ENCODE measurements around the gene STX10.

STX10 gene

DNA sequence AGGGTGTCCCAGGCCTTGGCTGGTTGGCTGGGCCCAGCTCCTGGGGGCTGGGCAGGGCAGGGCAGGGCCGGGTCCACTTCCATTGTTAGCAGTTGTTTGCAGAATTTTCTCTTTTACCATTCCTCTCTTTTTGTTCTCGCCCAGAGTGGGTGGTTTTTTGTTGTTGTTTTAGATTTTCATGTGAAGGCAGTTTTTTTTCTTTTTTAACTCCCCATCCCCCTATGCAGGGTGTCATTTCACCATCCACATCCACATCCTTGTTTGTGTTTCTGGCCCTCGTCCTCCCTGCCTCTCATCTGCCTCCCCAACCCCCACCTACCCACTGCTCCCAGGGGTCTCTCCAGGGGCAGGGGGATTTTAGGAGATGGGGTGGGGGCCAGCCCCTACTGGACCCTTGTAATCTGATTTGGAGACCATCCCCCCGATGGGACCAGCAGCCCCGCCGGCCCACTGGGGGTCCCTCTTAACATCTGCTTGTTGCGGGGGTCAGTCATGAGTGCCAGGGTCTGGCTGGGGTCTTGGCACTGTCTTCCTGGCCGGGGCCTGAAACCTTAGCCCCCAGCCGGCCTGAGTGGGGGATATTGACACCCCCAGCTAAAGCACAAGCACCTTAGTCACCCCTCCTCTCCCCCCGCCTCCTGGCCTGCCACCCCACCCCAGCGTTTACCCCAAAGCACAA lies 10.4 kb downstream of the STX10 start:
- DNase-seq (ENCODE audit: low read depth in 2 of 2), result no peak

DNA sequence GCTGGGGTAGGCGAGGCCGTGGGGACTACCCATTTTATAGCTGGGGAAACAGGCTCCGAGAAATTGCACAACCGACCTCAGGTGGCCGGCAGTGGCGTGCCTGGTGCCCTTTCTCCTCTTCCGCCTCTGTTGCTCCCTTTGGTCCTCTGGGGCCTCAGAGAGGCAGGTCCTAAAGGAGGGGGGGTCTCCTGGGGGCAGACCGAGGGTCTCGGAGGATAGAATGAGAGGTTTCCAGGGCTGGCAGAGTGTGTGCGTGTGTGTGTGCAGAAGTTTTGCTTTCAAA lies 11.3 kb downstream of the STX10 start:
- DNase-seq (ENCODE audit: low read depth in 2 of 2), result no peak

DNA sequence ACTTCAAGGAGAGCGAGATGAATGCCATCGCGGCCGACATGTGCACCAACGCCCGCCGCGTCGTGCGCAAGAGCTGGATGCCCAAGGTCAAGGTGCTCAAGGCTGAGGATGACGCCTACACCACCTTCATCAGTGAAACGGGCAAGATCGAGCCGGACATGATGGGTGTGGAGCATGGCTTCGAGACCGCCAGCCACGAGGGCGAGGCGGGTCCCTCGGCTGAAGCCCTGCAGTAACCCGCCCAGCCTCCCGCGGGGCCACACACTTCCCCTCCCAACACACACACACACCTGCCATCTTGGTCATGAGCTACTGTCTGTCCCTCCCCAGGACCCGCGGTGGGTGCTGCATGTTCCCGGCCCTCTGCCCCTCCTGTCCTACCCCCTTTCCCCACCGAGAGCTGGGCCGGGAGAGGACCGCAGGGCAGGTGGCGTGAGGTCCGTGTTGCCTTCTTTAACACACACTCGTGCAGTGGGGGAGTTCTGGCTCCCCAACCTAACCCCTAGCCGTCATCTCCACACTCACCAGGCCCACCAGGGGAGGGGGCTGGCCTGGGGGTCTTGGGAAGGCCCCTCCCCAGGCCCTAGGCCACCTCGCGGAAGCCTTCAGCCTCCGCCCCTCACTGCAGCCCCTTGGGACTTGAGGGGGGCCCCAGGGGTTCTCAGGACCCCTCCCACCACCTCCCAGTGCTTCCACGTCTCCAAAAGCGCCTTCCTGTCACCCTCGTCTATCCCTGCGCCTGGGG lies 11.8 kb downstream of the STX10 start:
- DNase-seq (ENCODE audit: low read depth in 2 of 2), result no peak

DNA sequence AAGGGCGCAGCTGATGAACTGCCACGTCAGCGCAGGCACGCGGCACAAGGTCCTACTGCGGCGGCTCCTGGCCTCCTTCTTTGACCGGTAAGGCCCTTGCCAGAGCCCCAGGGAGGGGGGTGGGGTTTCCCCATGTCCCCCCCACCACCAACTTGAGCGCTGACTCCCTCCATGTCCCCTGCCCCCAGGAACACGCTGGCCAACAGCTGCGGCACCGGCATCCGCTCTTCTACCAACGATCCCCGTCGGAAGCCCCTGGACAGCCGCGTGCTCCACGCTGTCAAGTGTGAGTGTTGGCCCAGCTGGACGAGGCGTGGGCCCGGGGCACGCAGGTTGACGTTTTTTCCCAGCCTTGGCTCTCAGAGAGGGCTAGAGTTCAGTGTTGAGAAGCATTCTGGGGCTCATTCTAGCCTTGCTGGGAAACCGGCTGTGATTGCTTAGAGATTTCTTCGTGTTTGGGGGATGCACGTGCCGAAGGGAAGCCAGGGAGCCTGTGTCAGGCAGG lies 12.8 kb downstream of the STX10 start:
- DNase-seq (ENCODE audit: low read depth in 2 of 2), result no peak

DNA sequence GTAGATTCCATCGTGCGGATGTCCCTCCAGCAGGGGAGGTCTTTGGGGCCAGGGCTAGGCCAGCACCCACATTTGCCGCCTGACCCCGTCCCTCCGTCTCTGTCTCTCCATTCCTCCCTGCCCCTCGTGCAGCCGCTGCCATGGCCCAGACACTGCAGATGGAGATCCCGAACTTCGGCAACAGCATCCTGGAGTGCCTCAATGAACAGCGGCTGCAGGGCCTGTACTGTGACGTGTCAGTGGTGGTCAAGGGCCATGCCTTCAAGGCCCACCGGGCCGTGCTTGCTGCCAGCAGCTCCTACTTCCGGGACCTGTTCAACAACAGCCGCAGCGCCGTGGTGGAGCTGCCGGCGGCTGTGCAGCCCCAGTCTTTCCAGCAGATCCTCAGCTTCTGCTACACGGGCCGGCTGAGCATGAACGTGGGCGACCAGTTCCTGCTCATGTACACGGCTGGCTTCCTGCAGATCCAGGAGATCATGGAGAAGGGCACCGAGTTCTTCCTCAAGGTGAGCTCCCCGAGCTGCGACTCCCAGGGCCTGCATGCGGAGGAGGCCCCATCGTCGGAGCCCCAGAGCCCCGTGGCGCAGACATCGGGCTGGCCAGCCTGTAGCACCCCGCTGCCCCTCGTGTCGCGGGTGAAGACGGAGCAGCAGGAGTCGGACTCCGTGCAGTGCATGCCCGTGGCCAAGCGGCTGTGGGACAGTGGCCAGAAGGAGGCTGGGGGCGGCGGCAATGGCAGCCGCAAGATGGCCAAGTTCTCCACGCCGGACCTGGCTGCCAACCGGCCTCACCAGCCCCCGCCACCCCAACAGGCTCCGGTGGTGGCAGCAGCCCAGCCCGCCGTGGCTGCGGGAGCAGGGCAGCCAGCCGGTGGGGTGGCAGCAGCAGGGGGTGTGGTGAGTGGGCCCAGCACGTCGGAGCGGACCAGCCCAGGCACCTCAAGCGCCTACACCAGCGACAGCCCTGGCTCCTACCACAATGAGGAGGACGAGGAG lies 14.8 kb downstream of the STX10 start:
- DNase-seq (ENCODE audit: low read depth in 2 of 2), result no peak

DNA sequence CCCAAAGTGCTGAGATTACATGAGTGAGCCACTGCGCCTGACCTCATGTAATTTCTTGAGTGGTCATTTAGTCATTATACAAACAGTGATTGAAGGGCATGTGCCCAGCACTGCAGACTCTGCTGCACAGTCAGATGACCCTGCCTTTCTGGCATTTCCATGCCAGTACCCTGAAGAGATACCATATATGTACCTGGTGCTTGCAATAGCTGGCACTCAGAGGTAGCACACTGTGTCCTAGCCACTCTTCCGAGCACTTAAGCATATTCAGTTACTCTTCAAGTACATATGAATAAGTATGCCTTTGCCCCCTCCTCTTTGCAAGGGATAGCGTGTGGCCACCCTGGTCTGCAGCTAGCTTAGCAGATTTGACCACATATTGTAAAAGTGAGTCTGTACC lies 15.5 kb downstream of the STX10 start:
- no peak for DNase-seq (ENCODE audit: low read depth in 2 of 2)

DNA sequence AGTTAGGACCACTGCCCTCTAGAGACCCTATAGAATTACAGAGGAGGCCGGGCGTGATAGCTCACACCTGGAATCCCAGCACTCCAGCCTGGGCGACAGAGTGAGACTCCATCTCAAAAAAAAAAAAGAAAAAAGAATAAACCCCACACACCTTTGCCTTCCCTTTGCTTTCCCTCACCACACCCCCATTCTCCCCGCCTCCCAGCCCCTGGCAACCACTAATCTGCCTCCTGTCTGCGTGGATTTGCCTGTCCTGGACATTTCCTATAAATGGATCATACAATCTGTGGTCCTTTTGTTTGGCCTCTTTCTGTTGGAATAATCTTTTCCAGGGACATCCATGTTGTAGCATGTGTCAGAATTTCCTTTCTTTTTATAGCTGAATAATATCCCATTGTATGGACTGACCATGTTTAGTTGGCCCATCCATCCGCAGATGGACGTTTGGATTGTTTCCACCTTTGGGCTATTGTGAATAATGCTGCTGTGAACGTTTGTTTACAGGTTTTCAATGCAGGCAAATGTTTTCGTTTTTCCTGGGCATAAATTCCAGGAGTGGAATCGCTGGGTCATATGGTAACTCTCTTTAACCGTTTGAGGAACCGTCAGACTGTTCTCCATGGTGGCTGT lies 16.8 kb downstream of the STX10 start:
- no peak for DNase-seq (ENCODE audit: low read depth in 2 of 2)

DNA sequence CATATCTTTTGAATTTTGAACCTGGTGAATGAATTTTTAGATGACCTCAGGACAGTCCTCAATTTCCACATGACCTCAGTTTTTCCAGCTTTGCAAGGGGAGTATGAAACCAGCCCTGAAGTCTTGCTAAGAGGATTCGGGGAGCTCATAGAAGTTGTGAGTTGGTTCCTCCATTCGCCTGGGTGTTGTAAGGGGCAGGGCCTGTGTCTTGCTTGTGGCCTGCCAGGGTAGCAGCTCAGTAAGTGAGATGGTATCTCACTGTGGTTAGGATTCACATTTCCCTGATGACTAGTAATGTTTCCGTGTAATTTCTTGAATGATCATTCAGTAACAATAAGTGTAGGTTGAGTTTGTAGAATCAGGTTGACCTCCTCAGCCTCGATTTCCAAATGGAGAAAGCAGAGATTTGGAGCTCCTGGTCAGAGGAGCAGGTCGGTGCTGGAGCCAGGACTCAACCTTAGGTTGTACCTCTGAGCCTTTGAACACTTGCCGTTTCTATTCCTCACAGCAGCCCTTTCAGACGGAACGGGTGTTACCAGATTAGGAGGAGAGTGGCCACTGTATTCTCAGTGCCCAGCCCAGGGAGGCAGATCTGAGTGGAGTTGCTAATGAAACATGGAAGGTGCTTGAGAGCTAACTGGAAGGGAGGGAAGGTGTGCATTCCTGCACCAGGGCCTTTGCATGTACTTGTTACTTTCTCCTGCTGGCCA lies 17.5 kb downstream of the STX10 start:
- peak in 1 of 2 donors; percentile 65 for DNase-seq (ENCODE audit: low read depth in 2 of 2)

DNA sequence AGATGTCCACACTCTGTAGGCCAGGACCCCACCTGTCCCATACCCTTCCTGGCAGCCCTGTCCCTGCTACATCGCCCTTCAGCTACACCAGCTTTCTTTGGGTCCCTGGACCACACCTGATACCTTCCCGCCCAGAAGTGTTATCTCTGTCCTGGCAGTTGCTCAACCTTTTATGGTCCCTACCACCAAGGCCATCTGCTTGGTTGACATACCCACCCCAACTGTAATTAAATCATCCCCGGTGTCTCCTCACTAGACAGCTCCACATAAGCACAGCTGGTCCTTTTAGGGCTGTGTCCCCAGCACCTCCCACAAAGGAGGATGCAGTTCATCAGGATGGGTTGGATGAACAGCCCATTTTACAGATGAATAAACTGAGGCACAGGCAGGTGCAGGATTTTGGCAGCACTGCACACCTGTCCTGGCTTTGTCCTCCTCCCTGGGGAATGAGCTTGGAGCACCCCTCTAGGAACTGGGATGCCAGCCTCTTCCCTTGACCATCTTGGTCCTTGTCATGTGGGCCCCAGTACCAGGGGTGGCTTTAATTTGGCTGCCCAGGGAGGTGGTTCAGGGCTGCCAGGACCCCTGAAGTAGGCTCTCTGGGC lies 19.2 kb downstream of the STX10 start:
- DNase-seq (ENCODE audit: low read depth in 2 of 2), result no peak

DNA sequence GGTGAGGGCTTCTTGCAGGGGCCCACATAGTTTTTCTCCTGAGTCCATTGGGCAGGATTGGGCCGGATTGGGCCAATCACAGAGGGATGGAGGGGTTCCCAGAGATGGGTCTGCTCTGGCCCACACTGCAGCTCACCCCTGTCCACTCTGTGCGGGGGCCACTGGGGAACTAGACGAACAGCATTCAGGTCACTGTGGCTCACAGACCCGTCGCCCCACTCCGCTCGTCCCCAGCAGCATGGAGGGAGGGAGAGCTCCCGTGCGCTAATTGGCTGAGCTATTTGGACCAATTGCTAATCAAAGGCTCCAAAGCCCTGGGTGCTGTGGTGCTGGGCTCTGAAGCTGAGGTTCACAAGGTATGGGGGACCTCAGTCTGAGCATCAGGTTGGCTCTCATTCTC lies 20.8 kb downstream of the STX10 start:
- no peak for DNase-seq (ENCODE audit: low read depth in 2 of 2)

DNA sequence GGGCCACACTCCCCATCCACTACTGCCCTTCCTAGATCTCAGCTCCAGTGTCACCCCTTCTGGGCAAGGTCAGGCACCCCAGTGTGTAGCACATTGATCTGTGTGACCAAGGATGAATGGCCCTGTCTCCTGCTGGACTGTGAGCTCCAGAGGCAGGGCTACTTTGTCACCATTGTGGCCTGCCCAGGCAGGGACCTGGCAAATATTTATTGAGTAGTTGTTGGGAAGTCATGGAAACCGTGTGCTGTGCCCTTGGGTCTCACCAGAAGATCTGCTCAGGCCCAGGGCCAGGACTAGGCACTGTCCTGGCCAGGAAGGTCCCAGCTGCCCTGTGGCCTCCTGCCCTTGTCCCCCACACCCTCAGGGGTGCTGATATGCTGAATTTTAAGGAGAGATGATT lies 21.6 kb downstream of the STX10 start:
- DNase-seq (ENCODE audit: low read depth in 2 of 2), result no peak

DNA sequence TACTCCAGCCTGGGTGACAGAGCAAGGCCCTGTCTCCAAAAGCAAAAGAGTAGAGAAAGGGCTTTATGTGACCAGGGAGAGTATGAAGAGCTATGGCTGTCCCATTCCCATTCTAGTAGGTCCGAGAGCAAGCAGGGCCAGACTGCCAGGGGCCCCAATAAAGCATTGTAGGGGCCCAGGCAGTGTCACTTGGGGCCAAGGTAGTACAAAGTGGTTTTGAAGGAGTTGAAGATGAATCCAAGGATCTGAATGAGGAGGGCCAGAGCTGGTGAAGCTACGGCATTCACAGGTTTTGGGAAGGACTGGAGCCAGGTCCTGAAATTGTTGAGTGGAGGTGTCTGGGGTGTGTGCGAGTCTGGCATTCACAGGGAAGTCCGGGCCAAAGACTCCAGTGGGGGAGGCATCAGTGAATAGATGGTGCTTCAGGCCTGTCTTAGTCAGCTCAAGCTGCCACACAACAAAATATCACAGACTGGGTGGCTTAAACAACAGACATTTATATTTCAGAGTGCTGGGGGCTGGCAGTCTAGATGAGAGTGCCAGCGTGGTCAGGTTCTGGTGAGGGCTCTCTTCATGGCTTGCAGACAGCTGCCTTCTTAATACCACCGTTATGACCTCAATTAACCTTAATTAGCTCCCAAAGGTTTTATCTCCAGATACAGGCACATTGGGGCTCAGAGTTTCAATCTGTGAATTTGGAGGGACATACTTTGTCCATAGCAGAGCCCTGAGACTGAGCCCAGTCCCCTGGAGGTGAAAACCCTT lies 22.2 kb downstream of the STX10 start:
- DNase-seq (ENCODE audit: low read depth in 2 of 2), result no peak

DNA sequence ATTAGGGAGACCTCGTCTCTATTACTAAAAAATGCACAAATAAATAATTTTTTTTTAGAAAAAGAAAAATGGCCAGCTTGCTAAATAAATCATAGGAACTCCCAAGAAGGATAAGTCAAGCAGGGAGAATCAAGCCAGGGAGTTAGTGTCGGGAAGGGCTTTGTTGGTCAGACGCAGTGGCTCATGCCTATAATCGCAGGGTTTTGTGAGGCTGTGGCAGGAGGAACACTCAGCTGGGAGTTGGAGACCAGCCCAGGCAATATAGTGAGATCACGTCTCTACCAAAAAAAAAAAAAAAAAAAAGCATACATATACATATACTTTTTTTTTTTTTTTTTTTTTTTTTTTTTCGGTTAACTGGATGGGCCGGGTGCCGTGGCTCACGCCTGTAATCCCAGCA lies 23.1 kb downstream of the STX10 start:
- DNase-seq (ENCODE audit: low read depth in 2 of 2), result no peak

DNA sequence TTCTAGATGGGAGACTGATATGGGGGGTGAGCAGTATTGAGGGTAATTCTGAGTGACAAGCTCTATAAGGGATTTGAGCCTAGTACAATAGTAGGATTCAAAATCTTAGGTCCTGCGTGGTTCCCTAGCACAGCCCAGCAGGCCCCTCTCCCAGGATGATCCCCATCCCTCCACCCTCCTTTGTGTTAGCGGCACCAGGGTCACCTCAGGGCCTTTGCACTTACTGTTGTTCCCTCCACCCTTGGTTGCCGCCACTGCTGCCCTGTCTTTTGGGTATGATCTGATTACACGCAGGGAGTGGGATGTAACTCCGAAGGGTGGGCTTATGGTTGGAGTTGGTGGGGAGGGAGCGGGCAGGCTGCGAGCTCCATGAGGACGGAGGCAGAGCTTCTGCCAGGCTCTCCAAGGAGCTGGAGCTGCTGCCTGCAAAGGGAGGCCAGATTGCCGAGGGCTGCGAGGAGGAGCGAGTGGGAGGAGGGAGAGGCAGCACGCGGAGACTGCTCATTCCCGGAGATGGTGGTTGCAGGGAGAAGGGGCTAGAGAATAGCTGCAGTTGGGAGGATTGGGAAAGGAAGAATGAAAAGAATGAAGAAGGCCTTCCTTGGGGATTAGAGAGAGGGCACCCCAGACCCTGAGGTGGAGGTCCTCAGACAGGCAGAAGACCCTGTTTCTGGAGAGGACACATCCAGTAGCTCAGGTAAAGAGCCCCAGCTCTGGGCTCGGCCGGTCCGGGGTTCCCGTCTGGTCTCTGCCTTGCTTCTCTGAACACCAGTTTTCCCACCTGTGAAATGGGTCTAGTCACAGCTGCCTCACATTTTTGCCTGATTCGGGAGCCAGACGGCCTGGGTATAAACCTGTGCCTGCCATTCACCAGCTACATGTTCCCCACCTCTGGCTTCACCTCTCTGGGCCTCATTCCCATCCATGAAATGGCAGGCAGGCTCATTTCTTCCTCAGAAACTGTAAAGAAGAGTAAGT lies 26.9 kb downstream of the STX10 start:
- no peak for DNase-seq (ENCODE audit: low read depth in 2 of 2)

DNA sequence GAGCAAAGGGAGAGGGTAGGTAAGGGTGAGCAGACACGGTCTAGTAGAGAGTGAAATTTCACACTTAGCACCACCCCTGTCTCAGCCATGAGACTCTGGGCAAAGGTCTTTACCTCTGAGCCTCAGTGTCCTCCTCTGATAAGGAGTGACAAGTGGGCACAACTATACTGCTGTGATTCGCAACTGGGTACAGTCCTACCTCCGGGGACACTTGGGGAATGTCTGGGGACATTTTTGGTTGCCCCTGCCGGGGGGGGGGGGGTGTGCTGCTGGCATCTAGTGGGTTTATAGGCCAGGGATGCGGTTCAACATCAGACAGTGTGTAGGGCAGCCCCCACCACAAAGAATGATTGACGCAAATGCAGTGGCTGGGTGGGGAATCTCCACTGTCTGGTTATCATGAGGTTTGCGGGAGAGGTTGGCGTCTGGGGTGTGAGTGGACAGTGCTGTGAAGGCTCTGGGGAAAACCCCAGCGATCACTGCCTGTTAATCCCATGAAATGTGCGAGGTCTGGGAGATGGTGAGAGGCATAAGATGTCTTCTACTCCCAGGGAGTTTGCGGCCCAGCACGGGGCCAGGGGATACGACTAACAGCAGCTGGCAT lies 27.8 kb downstream of the STX10 start:
- DNase-seq (ENCODE audit: low read depth in 2 of 2), result no peak

DNA sequence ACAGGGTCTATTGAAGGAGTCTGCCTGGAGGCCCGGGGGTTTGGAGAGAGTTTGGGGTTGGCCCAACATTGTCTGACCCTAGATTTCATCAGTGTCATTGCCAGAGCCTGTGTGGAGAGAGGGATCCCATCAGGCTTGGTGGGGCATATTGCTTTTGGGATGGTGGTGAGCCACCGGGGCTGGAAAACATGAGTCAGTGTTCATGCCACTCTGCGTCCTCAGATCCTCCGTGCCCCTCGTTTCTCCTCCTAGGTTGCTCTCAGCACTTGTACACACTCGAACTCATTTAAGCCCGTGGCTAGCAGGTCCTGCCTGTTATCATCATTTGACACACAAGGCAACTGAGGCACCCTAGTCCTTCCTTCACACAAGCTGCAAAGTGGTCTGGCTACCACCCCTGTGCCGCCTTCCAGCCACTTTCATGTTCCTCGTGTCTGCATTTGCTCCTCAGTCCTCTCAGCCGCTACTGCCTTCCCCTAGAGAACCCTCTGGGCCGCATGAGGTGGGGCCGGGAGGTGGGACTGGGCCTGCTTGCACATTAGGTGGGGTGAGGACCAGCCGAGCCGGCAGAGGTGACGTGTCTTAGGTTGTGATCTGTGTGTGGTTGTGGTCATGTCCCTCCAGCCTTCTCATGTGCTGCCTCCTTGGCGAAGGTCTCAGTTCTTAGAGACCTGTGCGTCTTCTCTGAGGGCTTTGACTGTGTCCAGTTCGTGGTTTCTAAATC lies 28.5 kb downstream of the STX10 start:
- no peak for DNase-seq (ENCODE audit: low read depth in 2 of 2)

DNA sequence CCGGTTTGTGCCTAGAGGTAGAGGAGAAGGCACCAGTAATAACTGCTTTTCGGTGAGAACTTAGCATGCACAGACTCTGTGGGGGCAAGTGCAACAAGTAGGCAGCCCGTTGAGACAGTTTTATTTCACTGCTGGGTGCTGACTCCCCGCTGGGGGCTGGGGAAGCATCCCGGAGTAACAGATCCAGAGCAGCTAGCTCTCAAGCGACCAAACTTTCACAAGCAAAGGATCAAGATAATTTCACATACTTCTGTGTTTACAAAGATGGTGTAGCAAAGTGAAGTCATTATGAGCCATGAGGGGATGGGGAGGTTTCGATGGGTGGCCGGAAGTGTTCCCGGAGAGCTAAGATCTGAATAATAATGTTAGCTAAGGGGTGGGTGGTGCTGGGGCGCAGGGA lies 29.4 kb downstream of the STX10 start:
- DNase-seq (ENCODE audit: low read depth in 2 of 2), result no peak

DNA sequence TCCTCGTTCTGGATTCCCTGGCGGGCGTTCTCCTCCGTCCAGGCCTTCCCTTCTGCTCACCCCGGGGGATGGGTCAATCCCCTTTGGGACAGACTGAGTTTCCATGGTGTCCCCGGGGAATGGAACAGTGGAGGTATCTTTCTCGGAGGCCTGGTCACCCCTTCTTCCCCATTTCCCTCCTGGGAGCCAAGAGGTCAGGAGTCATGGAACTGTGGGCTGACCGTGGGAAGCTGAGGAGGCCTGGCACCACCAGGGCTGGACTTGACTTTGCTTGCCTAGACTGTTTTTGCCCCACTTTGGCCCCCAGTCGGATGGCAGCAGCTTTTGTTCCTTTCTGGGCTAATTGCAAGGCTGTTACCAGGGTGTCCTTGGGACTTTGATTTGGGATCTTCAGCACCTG lies 30.1 kb downstream of the STX10 start:
- DNase-seq (ENCODE audit: low read depth in 2 of 2), result no peak
